Measurements from ENCODE around the gene CEP170. TPM values are rescaled to one million over a fixed set of nuclear protein-coding genes. Genes with fewer than 3 reads are reported as not detected.
A peak's percentile ranks its signal among the peaks of the same experiment; 100 is the strongest.

Gene CEP170
- total and polyA plus RNA-seq, 8 donors = 5.0 to 27.4 (median 5.9) TPM

GRCh38 chr1:243269461-243269801 lies 14.3 kb upstream of the CEP170 start:
- H3K27me3 ChIP-seq = no peaks in the 10 kb centered on the region
- no peak for FAIRE-seq
- no peak for DNase-seq
- TF ChIP-seq CTCF (IDR thresholded peaks at IDR 0.05) = no peak
- intact Hi-C loops (cut with DNase I) = no loop called here
- peaks cover 0 to 13% (median 0%) of the 10 kb centered on the region in 3 donors for H3K36me3 ChIP-seq
- no peak overlapping the region for H3K27ac ChIP-seq
- H3K4me3 ChIP-seq = no peak overlapping the region
- 96 to 99% methylated on average over 4 of the region's 4 CpGs for WGBS, 2 donors
- peaks cover 0 to 13% (median 0%) of the 10 kb centered on the region in 3 donors for H3K4me1 ChIP-seq
- ATAC-seq = no peak
- H3K9me3 ChIP-seq = no peaks in the 10 kb centered on the region

GRCh38 chr1:243268751-243269460 lies 13.8 kb upstream of the CEP170 start:
- peaks cover 0 to 13% (median 0%) of the 10 kb centered on the region in 3 donors for H3K36me3 ChIP-seq
- H3K4me1 ChIP-seq = peaks cover 0 to 13% (median 0%) of the 10 kb centered on the region in 3 donors
- no peak for DNase-seq
- H3K27me3 ChIP-seq = no peaks in the 10 kb centered on the region
- H3K9me3 ChIP-seq = no peaks in the 10 kb centered on the region
- ATAC-seq = peak in 3 of 4 donors; percentile 4 to 11 (median 9)
- FAIRE-seq = no peak
- WGBS, 2 donors = 92 to 95% methylated on average over 13 of the region's 13 CpGs
- peak overlapping the region in 2 of 4 donors; percentile 55 to 69 for H3K27ac ChIP-seq
- no peak overlapping the region for H3K4me3 ChIP-seq
- no peak for TF ChIP-seq CTCF (IDR thresholded peaks at IDR 0.05)
- intact Hi-C loops (cut with DNase I) = no loop called here

GRCh38 chr1:243267914-243268653 lies 13.0 kb upstream of the CEP170 start:
- Histone ChIP-seq H3K27ac (peak overlapping the region in 2 of 4 donors; percentile 55 to 69), H3K9me3 (no peaks in the 10 kb centered on the region), H3K36me3 (peaks cover 0 to 13% (median 0%) of the 10 kb centered on the region in 3 donors), H3K4me3 (no peak overlapping the region), H3K27me3 (no peaks in the 10 kb centered on the region), H3K4me1 (peaks cover 0 to 13% (median 0%) of the 10 kb centered on the region in 3 donors)
- peak in 3 of 4 donors; percentile 59 to 67 (median 66) for ATAC-seq
- intact Hi-C loops (cut with DNase I) = no loop called here
- no peak for DNase-seq
- WGBS, 2 donors = 66 to 72% methylated on average over 12 of the region's 12 CpGs
- FAIRE-seq = no peak
- no peak for TF ChIP-seq CTCF (IDR thresholded peaks at IDR 0.05)

- ATAC-seq (peak in 3 of 4 donors; percentile 26 to 54 (median 48)), FAIRE-seq (no peak), DNase-seq (no peak)
- Histone ChIP-seq H3K9me3 (no peaks in the 10 kb centered on the region), H3K36me3 (peaks cover 0 to 10% (median 0%) of the 10 kb centered on the region in 3 donors), H3K4me3 (no peak overlapping the region), H3K27me3 (no peaks in the 10 kb centered on the region), H3K4me1 (peaks cover 0 to 13% (median 0%) of the 10 kb centered on the region in 3 donors), H3K27ac (peak overlapping the region in 2 of 4 donors; percentile 55 to 69)
- intact Hi-C loops (cut with DNase I) = no loop called here
- TF ChIP-seq CTCF (IDR thresholded peaks at IDR 0.05) = no peak
- 92 to 93% methylated on average over 10 of the region's 10 CpGs for WGBS, 2 donors
Measured at GRCh38 chr1:243267471-243267880, 12.4 kb upstream of the CEP170 start.
